T47D (cell line): ENCODE data around the gene LCE3B.
A peak's percentile ranks its signal among the peaks of the same experiment; 100 is the strongest.
"Not testable (repeated sequence)": the region's sequence is repeated elsewhere in the genome, so short reads cannot be mapped to it uniquely, and the experiment has no call there.

Source experiments
- DNase-seq, 2 experiments: peaks; one replicate each; pipeline versions ENCODE4 v3.0.0 to v3.0.0-alpha.2; 2011 to 2012; ENCODE audit warnings: low read depth in 1 of 2, low spot score in 1 of 2
- JUND ChIP-seq: IDR thresholded peaks from 2 replicates; pipeline ENCODE4 v1.6.1; 2012; ENCODE audit warnings: low read depth
- in situ Hi-C: cut with HindIII; loops from 2 replicates; pipeline ENCODE4 v1.10.0; 2016; ENCODE audit warnings: low sequenced_read_pairs, low pct_unique_long_range_greater_than_20kb

Gene LCE3B

GRCh38 chr1:152613511-152613910 is at the start of gene LCE3B:
TSS of gene LCE3B (plus strand) at chr1:152613811. CDS start at chr1:152613811, 0 bp downstream.
- no peak for TF ChIP-seq JUND
- in situ Hi-C loops: no loop called here
- DNase-seq: no peak

GRCh38 chr1:152565115-152565514 is 48.5 kb upstream of the LCE3B start:
- in situ Hi-C loops: no loop called here
- peak in 1 of 2 experiments; percentile 0 for DNase-seq
- TF ChIP-seq JUND: no peak

- peak in 1 of 2 experiments; percentile 2 for DNase-seq
- no peak for TF ChIP-seq JUND
- in situ Hi-C loops: no loop called here
These were observed 47.9 kb upstream of the LCE3B start for GRCh38 chr1:152565535-152566215.

GRCh38 chr1:152566681-152567080 is 46.9 kb upstream of the LCE3B start, which contains the start of gene LCE3E:
TSS of gene LCE3E (minus strand) at chr1:152566780. CDS start at chr1:152566208, 572 bp downstream.
- in situ Hi-C loops: no loop called here
- peak; percentile 1 to 7 for DNase-seq
- TF ChIP-seq JUND: no peak

GRCh38 chr1:152577168-152577567 is 36.4 kb upstream of the LCE3B start:
- no peak for TF ChIP-seq JUND
- in situ Hi-C loops: no loop called here
- DNase-seq: peak; percentile 1 to 2

- in situ Hi-C loops, DNase-seq: not testable (repeated sequence)
These were observed 34.1 kb upstream of the LCE3B start for GRCh38 chr1:152579526-152579925.

- no peak for TF ChIP-seq JUND
These were observed 33.2 kb upstream of the LCE3B start, which contains the start of gene LCE3D for GRCh38 chr1:152580433-152580832. TSS of gene LCE3D (minus strand) at chr1:152580516. CDS start at chr1:152579936, 580 bp downstream.

GRCh38 chr1:152582647-152583046 is 31.0 kb upstream of the LCE3B start:
- in situ Hi-C loops: no loop called here
- DNase-seq: peak in 1 of 2 experiments; percentile 1
- TF ChIP-seq JUND: no peak

More at GRCh38 chr1:152580433-152580832, 33.2 kb upstream of the LCE3B start, which contains the start of gene LCE3D:
- DNase-seq: peak; percentile 1 to 2
- in situ Hi-C loops: no loop called here

- DNase-seq: no peak
- in situ Hi-C loops: no loop called here
- TF ChIP-seq JUND: no peak
These were observed 28.0 kb upstream of the LCE3B start for GRCh38 chr1:152585586-152585985.

GRCh38 chr1:152596986-152597385 is 16.6 kb upstream of the LCE3B start:
- TF ChIP-seq JUND: no peak
- in situ Hi-C loops: no loop called here
- DNase-seq: no peak

- no peak for DNase-seq
- in situ Hi-C loops: no loop called here
- no peak for TF ChIP-seq JUND
These were observed 13.7 kb upstream of the LCE3B start, which contains the start of gene LCE3C for GRCh38 chr1:152599934-152600333. TSS of gene LCE3C (plus strand) at chr1:152600234. CDS start at chr1:152600732, 498 bp downstream.

GRCh38 chr1:152621993-152622392 is 8.4 kb downstream of the LCE3B start:
- no peak for TF ChIP-seq JUND
- in situ Hi-C loops: no loop called here
- DNase-seq: peak in 1 of 2 experiments; percentile 0

GRCh38 chr1:152622803-152623202 is 9.2 kb downstream of the LCE3B start, which contains the start of gene LCE3A:
TSS of gene LCE3A (minus strand) at chr1:152623103. CDS start at chr1:152623103, 0 bp downstream.
- in situ Hi-C loops: no loop called here
- peak in 1 of 2 experiments; percentile 1 for DNase-seq
- TF ChIP-seq JUND: no peak
